ENCODE results near the gene TMED6.
A peak's percentile ranks its signal among the peaks of the same experiment; 100 is the strongest.
"Not testable (repeated sequence)": the region's sequence is repeated elsewhere in the genome, so short reads cannot be mapped to it uniquely, and the experiment has no call there.

Gene TMED6
- total RNA-seq, result 0.04 to 0.33 (median 0.19) reads per million in 3 experiments

DNA sequence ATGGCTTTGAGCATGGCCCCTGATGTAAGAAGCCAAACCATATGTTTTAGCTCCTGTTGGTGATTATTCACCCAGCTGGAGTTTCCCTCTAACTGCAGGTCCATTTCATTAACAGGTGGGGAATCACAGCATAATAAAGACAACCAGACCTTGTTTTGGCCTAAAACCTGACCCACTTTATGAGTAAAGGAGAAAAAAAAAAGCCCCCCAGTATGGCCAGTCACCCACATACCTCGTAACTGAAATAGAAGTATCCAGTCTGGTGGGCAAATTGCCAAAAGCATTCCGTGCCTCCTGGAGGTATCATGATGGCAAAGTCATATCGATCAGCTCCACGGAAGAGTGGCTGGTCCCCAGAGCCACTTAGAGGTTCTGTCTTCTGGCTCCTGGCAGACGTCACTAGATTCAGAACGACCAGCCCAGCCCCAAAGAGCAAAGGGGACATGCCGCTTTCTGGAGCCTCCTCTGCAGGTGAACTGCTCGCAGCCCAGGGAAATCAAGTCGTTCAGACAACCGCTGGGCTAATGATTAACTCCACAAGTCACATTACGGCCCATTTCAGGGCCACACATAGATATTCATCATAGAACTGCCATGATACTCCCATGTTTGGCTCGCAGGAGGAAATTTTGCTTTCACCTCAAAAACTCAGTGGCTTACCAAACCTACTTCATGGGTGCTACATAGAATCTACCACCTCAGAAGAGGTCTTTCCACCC, at the start of gene TMED6:
Gene TMED6, minus strand, starts transcription at position 478 of the 719 bp plus-strand sequence. Its CDS starts 33 bp downstream, at position 445.
- DNase-seq, result no peak

DNA sequence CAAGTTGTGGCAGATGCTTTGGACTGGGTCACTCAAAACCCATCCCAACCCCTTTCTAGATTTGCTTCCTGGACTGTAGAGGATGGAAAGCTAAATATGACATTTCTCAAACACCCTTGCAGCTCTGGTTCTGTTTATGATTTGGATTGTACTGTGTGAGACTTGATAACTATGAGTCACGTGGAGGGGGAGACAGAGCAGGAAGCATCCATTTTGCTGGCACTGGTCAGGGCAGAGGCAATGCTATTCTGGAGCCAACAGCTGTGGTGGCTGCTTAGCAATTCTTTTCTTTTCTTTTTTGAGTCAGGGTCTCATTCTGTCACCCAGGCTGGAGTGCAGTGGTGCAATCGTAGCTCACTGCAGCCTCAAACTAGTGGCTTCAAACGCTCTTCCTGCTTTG, 47.8 kb upstream of the TMED6 start:
- DNase-seq, result no peak

DNA sequence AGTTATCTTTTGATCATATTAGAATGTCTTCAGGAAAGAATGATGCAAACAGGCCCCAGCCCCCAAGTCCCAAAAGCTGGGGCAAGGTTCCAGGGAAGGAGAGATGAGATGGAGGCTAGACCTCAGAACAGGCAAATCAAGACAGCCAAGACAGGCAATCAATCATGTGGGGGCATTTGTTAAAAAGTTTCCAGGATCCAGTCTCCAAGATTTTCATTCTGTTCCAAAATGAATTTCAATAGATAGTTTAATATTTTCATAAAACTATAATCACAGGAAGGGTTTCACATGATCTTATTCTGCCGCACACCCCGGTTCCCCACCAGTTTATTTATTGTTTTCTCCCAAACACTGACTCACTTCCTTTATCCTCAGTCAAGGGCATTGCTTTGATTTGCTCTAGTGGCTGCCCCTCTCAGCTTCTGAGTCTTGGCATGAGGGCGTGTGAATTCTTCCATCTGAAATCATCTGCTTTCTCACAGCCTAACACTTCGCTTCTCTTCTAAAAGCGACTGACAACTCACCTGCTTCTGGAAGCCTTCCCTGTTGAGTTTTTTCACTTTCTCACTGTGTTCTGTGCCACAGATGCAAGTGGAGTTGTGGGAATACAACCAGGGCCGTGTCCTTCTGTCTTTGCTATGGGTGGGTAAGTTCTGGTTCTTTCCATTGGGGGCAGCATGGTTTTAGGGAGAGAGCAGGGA, 46.4 kb upstream of the TMED6 start:
- DNase-seq, result no peak

DNA sequence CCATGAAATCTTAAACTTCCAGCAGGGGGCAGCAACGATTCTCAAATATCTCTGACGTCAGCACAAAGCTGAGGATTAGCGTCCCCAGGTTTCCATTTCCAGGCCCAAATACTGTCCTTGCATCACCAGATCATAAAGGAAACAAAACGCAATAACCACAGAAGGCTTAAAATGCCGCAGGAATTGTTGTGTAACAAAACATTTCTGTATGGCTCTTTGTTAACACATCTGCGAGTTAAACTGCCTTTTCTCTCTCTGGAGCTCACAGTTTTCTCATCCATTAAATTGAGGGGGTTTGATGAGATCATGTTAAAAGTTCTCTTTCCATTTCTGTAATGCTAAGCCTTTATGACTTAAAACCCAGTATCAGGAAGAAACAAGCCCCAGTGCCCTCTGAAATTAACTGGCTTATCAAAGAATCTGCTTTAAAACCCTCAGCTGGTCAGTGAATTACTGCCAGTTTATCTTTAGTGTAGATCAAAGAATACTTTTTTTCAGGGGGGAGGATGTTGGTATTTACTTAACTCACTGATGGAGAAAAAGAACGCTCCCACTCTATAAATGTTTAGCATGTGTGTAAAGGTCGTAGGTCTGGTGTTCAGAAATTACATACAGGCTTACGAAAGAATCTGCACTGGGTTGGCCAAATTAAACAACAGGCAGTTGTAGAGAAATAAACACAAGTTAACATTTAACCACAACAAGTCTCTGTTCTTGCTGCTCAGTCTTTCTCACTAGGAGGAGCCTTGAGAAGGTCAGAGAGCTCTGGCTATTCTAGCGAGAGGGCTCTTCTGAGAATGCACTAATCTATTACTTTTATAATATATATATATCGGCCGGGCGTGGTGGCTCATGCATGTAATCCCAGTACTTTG, 44.8 kb upstream of the TMED6 start:
- peak; percentile 58 for DNase-seq

DNA sequence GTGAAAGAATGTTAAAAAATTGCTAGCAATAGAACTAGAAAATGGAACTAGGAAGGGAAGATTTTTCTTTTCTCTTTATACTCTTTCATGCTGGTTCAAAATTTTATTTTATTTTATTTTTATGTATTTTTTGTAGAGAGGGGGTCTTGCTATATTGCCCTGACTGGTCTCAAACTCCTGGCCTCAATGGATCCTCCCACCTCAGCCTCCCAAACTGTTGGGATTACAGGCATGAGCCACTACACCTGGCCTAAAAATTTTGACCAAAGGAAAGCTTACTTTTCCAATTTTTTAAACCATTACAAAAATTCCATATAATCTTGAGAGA, 44.2 kb upstream of the TMED6 start:
- DNase-seq, result no peak

DNA sequence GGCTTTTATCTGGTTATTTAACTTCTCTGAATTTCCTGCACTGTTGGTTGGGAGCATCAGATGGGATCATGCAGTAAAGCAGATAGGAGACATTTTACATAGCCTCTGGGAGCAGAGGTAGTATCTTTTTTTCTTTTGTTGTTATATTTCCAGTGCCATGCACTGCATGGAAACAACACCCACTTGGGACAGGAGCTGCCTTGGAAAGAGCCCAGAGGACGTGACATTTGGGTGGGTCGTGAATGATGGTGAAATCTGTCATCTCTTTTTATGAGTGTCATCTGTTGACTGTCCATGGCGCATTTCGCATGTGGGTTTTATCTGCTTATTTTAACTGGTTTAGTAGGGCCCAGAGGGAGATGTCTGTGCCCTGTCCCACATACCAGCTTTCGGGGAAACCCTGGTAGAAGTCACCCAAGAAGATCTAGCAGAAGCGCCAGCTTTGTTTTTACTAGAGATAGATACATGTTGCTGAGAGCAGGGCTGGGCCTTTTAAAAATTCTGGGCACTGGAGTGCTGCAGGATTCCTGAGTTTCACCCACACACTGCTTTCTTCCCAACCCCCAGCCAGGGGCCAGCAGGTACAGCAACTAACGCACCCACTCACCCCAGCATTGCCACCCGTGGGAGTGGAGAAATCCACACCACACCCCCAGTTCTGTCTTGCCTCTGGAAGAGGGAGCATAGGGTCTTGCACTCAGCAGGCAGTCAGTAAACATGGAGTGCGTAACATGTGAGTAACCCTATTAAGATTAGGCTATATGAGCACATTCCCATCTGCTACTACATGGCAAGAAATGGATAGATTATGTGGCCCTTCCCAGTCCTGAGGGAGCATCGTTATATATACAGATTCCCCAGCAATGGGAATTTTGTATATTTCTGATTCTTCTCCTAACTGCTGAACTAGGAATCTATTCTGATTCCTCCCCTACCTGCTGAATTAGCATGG, 42.6 kb upstream of the TMED6 start:
- no peak for DNase-seq

DNA sequence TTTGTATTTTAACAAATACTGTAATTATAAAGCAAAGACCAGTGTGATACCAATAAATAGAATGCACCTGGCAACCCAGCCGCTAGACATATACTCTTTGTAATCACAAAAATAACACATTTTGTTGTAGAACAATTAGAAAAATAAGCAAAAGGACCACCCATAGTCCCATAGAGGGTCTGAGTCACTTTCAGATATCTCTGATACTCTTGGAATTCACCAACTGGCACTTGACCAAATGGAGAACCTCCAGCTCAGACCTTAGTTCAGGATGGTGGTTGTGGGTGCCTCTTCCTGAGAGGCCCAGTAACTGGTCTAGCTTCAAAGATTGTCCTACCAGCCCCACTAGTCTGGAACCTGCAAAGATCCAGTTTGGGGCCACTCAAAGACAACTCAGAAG, 35.0 kb upstream of the TMED6 start:
- no peak for DNase-seq

DNA sequence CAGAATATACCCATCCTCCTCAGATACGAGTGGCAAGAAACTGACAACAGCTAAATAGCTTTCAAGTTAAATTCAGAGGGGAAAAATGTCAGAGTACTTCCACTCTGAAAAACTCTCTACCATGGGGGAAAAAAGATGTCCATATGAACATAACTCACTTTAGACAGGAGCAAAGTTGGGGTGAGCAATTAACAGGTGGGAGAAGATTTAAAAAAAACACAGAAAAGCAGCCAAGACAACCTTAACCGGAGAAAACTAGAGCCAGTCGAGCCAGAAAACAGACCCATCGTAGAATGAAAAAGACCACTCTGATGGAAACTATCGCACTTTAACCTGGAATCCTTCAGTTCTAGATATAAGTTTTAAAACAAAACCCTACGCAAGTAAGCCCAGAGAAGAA, 33.4 kb upstream of the TMED6 start:
- no peak for DNase-seq

DNA sequence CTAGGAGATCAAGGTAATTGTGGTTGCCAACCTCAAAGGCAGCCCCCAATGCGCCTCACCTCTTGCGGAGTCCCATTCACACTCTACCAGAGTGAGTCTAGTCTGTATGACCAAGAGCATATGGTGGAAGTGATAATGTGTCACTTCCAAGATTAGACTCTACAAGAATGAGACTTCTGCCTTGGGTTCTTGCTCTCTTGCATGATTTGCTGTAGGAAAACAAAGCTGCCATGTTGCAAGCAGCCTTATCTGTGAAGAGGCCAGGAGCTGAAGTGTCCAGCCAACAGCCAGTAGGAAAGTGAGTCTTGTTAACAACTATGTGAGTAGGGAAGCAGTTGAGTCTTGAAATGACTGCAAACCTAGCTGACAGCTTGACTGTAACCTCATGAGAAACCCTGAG, 30.8 kb upstream of the TMED6 start:
- DNase-seq, result no peak

DNA sequence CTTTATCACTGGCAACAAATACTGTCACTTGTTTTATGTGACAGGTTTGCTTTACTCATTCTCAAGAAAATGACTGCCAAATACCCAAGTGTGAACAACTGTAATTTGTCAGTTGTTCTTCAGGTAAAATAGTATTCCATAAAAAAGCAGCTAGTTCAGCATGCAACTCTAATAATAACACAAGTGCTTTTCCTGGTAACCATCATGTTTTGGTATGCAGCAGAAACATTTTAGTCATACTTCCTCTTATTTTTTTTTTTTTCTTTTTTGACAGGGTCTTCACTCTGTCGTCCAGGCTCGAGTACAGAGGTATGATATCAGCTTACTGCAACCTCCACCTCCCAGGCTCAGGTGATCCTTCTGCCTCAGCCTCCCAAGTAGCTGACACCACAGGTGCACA, 29.6 kb upstream of the TMED6 start:
- DNase-seq, result no peak

DNA sequence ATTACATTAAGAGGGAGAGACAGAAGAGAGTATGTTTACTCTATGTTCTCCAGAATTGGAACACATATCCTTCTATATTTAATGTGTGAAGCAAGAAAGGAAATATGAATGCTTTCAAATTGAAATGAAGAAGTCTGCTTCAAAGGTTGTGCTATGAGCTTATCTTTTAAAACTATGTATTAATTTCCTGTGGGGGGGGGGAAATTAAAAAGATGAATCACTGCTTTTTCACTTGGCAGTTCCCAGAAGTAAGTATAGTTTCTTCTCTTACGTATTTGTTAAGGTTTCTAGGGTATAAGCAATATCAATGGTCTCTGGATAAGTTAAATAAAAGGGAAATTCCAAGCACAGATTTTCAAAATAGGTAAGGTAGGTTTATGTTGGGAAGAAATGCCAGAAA, 27.2 kb upstream of the TMED6 start:
- DNase-seq, result no peak

DNA sequence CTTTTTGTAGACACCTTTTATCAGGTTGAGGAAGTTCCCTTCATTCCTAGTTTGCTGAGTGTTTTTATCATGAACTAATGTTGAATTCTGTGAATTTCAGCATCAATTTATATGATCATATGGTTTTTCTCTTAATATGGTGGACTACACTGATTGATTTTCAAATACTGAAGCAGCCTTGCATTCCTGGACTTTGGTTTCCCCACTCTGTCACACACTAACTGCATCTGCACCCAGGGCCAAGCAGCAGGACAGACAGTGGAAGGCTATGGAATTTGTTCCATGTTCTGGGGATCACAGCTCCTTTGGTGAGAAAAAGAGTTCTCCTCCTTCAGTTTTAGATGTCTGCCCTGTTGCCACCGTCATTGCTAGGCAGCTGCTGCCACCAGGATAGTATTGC, 26.4 kb upstream of the TMED6 start:
- no peak for DNase-seq

DNA sequence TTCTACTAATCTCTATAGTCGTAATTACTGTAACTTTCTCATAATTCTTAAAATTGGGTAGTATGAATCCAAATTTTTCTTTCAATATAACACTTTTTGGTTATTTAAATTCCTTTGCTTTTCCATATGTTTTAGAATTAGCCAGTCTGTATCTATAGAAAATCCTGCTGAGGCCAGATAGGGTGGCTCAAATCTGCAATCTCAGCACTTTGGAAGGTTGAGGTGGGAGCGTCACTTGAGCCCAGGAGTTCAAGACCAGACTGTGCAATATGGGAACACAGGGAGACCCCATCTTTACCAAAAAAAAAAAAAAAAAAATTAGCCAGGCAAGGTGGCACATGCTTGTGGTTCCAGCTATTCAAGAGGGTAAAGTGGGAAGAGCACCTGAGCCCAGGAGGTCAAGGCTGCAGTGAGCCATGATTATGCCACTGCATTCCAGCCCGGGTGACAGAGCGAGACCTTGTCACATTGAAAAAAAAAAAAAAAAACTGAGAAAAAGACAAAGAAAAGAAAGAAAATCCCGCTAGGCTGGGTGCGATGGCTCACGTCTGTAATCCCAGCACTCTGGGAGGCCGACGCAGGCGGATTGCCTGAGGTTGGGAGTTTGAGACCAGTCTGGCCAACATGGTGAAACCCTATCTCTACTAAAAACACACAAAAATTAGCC, 24.9 kb upstream of the TMED6 start:
- no peak for DNase-seq

DNA sequence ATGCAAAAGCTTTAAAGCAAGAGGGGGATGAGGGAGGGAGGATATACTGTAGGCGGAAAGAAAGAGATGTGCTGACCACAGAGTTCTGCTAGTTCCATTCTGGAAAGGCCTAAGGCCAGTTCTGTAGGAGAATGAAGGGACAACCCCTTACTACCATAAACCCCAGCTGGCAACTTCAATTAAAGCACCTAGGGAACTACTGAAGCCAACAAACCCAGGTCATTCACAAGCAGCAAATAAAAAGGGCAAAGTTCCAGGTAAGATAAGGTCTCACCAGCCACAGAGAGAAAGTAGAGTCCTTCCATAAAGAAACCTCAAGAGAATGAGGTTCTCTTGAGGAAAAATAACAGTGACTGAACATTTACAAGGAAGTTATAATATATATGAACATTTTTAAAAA, 21.4 kb upstream of the TMED6 start:
- no peak for DNase-seq

DNA sequence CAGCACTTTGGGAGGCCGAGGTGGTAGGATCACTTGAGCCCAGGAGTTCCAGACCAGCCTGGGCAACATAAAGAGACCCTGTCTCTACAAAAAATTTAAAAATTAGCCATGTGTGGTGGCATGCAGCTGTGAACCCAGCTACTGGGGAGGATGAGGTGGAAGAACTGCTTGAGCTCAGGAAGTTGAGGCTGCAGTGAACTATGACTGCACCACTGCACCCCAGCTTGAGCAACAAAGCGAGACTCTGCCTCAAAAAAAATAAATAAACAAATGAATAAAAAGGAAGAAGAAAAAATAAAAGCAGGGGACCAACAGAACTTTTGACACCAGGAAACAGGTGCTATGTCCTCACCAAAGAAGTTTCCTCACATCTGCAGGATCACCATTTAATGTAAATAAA, 20.0 kb upstream of the TMED6 start:
- DNase-seq, result no peak

DNA sequence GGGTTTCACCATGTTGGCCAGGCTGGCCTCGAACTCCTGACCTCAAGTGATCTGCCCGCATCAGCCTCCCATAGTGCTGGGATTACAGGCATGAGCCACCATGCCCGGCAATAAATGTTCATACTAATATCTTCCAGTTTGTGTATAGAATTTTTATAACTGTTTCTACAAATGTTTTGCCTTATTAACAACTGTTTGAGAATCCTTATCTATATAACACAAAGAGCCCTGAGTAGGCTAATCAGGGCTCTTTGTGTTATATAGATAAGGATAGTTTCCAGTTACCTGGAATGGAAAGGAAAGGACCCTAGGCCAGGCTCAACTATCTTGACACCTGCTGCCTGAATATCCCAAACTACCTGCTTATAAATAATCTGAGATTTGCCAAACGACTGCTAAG, 17.3 kb upstream of the TMED6 start:
- no peak for DNase-seq

DNA sequence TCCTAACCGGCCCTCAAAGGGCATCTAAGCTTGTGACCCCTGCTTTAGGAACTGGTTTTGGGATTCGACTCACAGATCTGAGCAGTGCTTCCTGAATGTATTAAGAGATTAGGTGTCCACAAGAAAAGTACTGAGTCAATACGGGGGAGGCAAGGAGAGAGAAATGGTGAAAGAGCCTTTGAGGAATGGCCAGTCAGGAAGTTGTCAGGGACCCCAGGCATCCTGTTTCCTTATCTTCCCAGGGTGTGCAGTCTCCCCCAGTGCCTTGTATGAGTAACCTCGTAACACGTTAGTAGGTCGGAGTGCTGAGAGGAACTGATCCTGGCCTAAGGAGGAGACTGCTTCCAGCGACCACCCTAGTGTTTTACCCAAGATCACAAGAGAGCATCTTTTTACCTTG, 16.4 kb upstream of the TMED6 start:
- DNase-seq, result no peak

DNA sequence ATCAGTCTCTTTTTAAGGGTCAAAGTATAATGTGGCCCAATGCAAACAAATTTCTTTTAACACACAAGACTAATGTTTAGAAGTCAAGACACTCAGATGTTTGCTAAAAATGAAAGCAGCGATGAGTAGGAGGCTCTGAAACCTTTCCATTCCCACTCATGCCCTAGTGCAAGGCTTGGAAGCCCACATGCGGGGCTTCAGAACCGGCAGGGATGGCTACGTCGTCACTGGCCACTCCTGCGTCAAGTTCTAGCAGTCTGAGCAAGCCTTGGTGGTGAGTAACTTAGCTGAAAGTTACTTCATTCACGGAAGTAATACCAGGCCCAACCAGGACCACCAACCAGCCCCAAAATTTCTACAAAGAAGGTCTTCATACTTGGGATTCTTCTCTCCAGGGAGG, 14.8 kb upstream of the TMED6 start:
- DNase-seq, result no peak

DNA sequence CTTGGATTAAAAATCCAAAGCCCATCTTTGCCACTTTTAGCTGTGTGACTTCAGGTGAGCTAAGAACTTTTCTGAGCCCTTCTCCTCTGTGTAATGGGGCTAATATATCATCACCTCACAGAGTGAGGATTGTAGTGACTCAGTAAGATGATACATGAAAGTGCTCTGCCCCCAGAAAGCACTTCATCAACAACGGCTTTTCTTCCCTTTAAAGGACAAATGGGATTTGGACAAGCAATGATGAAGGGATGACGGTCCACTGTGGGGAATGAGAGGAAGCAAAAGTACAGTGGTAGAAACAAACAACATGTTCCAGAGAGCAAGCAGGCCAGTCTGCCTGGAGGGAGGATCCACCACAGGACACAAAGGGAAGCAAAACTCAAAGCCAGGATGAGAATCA, 14.3 kb upstream of the TMED6 start:
- DNase-seq, result no peak

DNA sequence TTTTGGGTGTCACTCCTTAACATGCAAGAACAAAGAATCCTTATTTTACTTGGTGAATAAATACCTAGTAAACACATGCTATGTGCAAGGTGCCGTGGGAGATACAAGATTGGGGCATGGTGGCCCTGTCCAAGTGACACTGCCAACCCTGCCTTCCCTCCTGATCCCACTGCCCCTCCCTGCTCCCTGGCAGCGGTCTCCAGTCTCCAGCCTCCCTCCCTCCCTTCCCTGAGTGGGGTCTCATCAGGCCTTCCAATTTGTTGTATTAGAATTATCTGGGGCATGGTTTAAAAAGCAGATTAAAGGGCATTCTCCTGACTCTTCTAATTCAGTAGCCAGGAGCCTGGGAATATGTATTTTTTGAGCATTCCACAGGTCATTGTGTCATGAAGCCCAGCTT, 12.5 kb upstream of the TMED6 start:
- no peak for DNase-seq

DNA sequence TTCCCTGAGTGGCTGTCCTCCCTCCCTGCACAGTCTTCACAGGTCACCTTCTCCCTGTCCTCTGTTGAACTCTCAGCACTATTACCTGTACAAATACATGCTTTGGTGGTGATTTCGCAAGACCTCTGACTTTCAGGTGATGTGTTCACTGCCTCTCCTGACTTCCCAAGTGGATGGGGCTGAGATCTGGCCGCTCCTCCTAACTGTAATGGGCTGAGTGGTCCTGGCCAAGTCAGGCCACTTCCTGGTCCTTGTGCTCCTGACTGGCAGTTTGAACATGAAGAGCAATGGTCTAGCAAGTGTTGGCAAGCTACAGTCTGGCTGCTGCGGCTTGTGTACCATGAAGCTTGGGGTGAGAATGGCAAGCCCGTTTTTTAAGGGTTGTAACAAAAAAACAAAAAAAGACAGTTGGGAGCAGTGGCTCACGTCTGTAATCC, 11.7 kb upstream of the TMED6 start:
- DNase-seq, result no peak

DNA sequence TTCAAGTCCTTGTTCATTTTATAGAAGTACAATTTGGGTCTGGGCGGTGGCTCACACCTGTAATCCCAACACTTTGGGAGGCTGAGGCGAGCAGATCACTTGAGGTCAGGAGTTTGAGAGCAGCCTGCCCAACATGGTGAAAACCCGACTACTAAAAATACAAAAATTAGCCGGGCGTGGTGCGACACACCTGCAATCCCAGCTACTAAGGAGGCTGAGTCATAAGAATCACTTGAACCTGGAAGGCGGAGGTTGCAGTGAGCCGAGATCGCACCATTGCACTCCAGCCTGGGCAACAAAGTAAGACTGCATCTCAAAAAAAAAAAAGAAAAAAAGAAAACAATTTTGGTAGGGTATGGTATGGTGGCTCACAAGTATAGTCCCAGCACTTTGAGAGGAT, 8.5 kb upstream of the TMED6 start:
- not testable (repeated sequence) for DNase-seq

All from central memory CD4-positive, alpha-beta T cell (primary cell).